Measurements from ENCODE around the gene C3orf22. TPM values are rescaled to one million over a fixed set of nuclear protein-coding genes. Genes with fewer than 3 reads are reported as not detected.
A peak's percentile ranks its signal among the peaks of the same experiment; 100 is the strongest.

C3orf22 gene
- total RNA-seq, 4 donors from 2014 or later: not detected

DNA sequence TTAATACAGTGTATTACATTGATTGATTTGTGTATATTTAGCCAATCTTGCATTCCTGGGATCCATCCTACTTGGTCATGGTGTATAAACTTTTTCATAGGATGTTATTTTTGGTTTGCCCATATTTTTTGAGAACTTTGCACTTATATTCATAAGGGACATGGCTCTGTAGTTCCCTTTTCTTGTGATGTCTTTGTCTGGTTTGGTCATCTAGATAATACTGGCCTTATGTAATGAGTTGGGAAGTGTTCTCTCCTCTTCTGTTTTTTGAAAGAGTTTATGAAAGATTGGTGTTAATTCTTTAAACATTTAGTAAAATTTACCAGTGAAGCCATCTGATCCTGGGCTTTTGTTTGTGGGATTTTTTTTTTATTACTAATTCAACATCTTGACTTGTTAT lies 25.2 kb downstream of the C3orf22 start:
- Histone ChIP-seq H3K4me1 (no peaks in the 10 kb centered on the region), H3K9me3 (no peaks in the 10 kb centered on the region), H3K36me3 (no peaks in the 10 kb centered on the region), H3K27me3 (peaks cover 38% of the 10 kb centered on the region), H3K4me3 (no peak overlapping the region), H3K27ac (no peak overlapping the region)
- ATAC-seq: no peak
- TF ChIP-seq EP300 (IDR thresholded peaks at IDR 0.05) (no peak), POLR2AphosphoS5 (IDR thresholded peaks at IDR 0.05) (no peak), POLR2A (IDR thresholded peaks at IDR 0.05) (no peak)
- TF ChIP-seq, protein P1, sequence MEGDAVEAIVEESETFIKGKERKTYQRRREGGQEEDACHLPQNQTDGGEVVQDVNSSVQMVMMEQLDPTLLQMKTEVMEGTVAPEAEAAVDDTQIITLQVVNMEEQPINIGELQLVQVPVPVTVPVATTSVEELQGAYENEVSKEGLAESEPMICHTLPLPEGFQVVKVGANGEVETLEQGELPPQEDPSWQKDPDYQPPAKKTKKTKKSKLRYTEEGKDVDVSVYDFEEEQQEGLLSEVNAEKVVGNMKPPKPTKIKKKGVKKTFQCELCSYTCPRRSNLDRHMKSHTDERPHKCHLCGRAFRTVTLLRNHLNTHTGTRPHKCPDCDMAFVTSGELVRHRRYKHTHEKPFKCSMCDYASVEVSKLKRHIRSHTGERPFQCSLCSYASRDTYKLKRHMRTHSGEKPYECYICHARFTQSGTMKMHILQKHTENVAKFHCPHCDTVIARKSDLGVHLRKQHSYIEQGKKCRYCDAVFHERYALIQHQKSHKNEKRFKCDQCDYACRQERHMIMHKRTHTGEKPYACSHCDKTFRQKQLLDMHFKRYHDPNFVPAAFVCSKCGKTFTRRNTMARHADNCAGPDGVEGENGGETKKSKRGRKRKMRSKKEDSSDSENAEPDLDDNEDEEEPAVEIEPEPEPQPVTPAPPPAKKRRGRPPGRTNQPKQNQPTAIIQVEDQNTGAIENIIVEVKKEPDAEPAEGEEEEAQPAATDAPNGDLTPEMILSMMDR (IDR thresholded peaks at IDR 0.05): no peak

DNA sequence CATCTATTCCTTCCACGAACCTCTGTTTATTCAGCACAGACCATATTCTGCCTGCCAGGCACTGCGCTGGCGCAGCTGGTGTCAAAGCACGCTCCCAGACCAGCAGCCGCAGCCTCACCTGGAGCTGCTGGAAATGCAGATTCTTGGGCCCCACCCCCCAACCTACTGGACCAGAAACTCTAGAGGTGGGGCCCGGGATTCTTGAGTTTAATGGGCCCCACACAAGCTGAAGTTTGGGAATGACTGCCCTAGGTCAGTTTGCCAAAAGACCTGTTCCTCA lies 27.7 kb downstream of the C3orf22 start:
- Histone ChIP-seq H3K9me3 (no peaks in the 10 kb centered on the region), H3K27ac (peak overlapping the region in 1 of 4 donors; percentile 31), H3K36me3 (no peaks in the 10 kb centered on the region), H3K4me3 (no peak overlapping the region), H3K27me3 (peaks cover 26% of the 10 kb centered on the region), H3K4me1 (no peaks in the 10 kb centered on the region)
- TF ChIP-seq, protein P1 (IDR thresholded peaks at IDR 0.05): no peak
- TF ChIP-seq EP300 (IDR thresholded peaks at IDR 0.05): no peak
- TF ChIP-seq POLR2A (IDR thresholded peaks at IDR 0.05): no peak
- no peak for TF ChIP-seq POLR2AphosphoS5 (IDR thresholded peaks at IDR 0.05)
- 64% methylated on average over 2 of the region's 6 CpGs; no CpG with 5 or more reads in 1 of the 2 donors for WGBS, 2 donors (ENCODE audit: low coverage in 1 of 2)
- ATAC-seq: no peak

DNA sequence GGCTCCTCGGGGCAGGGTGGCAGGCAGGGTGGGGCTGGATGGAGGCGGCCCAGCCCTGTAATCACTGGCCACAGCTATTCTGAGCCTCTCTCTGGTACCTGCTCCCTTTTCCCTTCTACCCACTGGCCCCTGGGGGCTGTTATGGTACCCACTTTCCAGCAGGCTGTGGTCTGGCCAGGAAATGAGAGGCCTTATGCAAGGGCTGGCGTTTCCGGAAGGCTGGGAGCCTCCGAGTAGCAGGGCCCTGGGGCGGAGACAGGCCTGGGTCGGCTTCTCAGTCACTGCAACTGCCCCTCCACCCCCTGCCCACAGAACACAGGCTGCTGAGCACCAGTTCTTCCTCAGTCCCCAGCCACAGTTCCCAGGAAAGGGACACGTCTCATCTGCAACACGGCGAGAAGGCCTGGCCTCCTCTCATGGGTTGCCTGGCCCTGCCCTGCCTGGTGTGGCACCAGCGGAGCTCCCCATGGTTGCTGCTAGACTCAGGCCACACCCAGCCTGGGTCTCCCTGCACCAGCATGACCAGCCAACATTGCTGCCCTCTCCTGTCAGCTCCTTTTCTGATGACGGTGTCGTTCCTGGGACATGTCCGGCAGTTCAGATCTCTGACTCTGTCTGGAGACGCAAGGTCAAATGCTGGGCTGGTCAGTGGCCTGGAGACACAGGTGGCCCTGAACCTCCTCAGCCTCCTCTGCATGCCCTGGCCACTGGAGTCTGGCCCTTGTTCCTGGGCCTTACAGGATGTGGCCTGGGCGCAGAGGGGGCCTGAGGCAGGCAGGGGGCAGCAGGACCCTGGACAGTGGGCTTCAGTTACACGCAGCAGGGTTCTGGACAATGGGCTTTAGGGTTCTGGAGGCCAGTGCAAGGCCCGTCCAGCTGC lies 28.3 kb downstream of the C3orf22 start:
- no peaks in the 10 kb centered on the region for H3K9me3 ChIP-seq
- H3K27ac ChIP-seq: peak overlapping the region in 1 of 4 donors; percentile 31

DNA sequence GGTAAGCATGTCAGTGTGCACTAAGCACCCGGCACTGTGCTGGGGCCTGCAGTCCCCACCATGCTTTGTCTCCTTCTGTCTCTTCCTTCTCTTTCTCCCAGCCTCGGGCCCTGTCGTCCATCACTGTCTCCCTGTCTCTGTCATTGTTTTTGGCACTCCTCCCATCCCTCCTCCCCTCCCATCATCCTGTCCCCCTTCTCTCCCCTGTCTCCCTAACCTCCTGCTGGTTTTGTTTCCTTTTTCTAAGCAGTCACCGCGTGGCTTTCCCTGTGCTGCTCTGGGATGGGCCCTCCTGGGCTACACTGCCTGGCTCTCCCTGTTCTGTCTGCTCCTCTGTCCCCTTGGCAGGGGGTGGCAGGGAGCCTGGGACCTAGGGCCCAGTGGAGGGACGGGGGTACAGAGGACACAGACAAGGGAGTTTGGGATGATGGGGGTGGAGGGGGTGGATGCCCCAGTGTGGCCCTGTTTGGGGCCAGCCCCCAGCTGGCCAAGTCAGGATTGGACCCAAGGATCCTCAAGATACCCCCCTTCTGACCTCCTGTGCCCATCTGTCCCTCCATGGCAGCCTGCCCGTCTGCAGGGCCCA lies 29.1 kb downstream of the C3orf22 start:
- no peak overlapping the region for H3K4me3 ChIP-seq
- H3K27me3 ChIP-seq: peaks cover 25% of the 10 kb centered on the region
- no peaks in the 10 kb centered on the region for H3K36me3 ChIP-seq
- no peaks in the 10 kb centered on the region for H3K9me3 ChIP-seq
- peak overlapping the region in 1 of 4 donors; percentile 31 for H3K27ac ChIP-seq
- no peak for TF ChIP-seq POLR2AphosphoS5 (IDR thresholded peaks at IDR 0.05)
- TF ChIP-seq, protein P1 (IDR thresholded peaks at IDR 0.05): no peak
- TF ChIP-seq EP300 (IDR thresholded peaks at IDR 0.05): no peak
- no peak for TF ChIP-seq POLR2A (IDR thresholded peaks at IDR 0.05)
- WGBS, 2 donors (ENCODE audit: low coverage in 1 of 2): 48 to 53% methylated on average over 3 of the region's 7 CpGs
- peaks cover 0 to 4% (median 2%) of the 10 kb centered on the region in 3 donors for H3K4me1 ChIP-seq
- ATAC-seq: peak; percentile 2

More for the DNA sequence above, 28.3 kb downstream of the C3orf22 start:
- Histone ChIP-seq H3K36me3 (no peaks in the 10 kb centered on the region), H3K4me1 (no peaks in the 10 kb centered on the region), H3K4me3 (no peak overlapping the region), H3K27me3 (peaks cover 24% of the 10 kb centered on the region)
- WGBS, 2 donors (ENCODE audit: low coverage in 1 of 2): no CpG with 5 or more reads among the region's 18 CpGs
- peak; percentile 59 for ATAC-seq
- TF ChIP-seq EP300 (IDR thresholded peaks at IDR 0.05): no peak
- TF ChIP-seq POLR2A (IDR thresholded peaks at IDR 0.05): no peak
- TF ChIP-seq POLR2AphosphoS5 (IDR thresholded peaks at IDR 0.05): no peak
- TF ChIP-seq, protein P1 (IDR thresholded peaks at IDR 0.05): no peak

Data from gastroesophageal sphincter (tissue), 4 donors.